H9 (cell line): Measurements from ENCODE around the gene SKP2. TPM values are rescaled to one million over a fixed set of nuclear protein-coding genes. Genes with fewer than 3 reads are reported as not detected.

Experiments
- DNase-seq: peaks from one replicate; pipeline ENCODE4 v3.0.0-alpha.2; 2017
- H2AFZ ChIP-seq: one replicate; pipeline ENCODE4 v1.6.1; 2013; ENCODE audit warnings: mild to moderate bottlenecking, low read length, control low read depth, moderate library complexity
- H2AK5ac ChIP-seq: 2 replicates; pipeline ENCODE4 v1.6.1; 2013; ENCODE audit warnings: low read length, control low read depth, mixed read lengths; ENCODE audit not compliant: insufficient read length
- H2BK120ac ChIP-seq: one replicate; pipeline ENCODE4 v1.6.1; 2013; ENCODE audit warnings: low read depth, mild to moderate bottlenecking, low read length, control low read depth, inconsistent platforms; ENCODE audit not compliant: poor library complexity, severe bottlenecking
- H2BK12ac ChIP-seq: 2 replicates; pipeline ENCODE4 v1.6.1; 2013; ENCODE audit warnings: low read length, control low read depth, mixed read lengths, low read depth; ENCODE audit not compliant: insufficient read length
- H2BK15ac ChIP-seq: 2 replicates; pipeline ENCODE4 v1.6.1; 2013; ENCODE audit warnings: low read depth, low read length, control low read depth
- H2BK20ac ChIP-seq: one replicate; pipeline ENCODE4 v1.6.1; 2013; ENCODE audit warnings: low read depth, mild to moderate bottlenecking, low read length, control low read depth, inconsistent platforms; ENCODE audit not compliant: poor library complexity, severe bottlenecking
- H2BK5ac ChIP-seq: 2 replicates; pipeline ENCODE4 v1.6.1; 2013; ENCODE audit warnings: low read length, control low read depth, mixed read lengths; ENCODE audit not compliant: insufficient read length
- H3K14ac ChIP-seq: 2 replicates; pipeline ENCODE4 v1.6.1; 2013; ENCODE audit warnings: low read length, control low read depth; ENCODE audit not compliant: insufficient read depth
- H3K18ac ChIP-seq: 2 replicates; pipeline ENCODE4 v1.6.1; 2013; ENCODE audit warnings: low read depth, mild to moderate bottlenecking, mixed read lengths, low read length, control low read depth; ENCODE audit not compliant: insufficient read length
- H3K23ac ChIP-seq: 2 replicates; pipeline ENCODE4 v1.6.1; 2013; ENCODE audit warnings: low read length, control low read depth, mixed read lengths, low read depth; ENCODE audit not compliant: insufficient read length
- H3K23me2 ChIP-seq: 2 replicates; pipeline ENCODE4 v1.6.1; 2013; ENCODE audit warnings: low read depth, mild to moderate bottlenecking, mixed read lengths, low read length, control low read depth; ENCODE audit not compliant: insufficient read length, poor library complexity, severe bottlenecking
- H3K27ac ChIP-seq: 2 replicates; pipeline ENCODE4 v1.5.1; 2013; ENCODE audit warnings: low read length, control low read depth, mixed read lengths, low read depth; ENCODE audit not compliant: insufficient read length
- H3K27me3 ChIP-seq: 2 replicates; pipeline ENCODE4 v1.6.1; 2013; ENCODE audit warnings: low read length, control low read depth, inconsistent platforms; ENCODE audit not compliant: insufficient read depth
- H3K4ac ChIP-seq: 2 replicates; pipeline ENCODE4 v1.6.1; 2013; ENCODE audit warnings: low read depth, mild to moderate bottlenecking, control low read depth, inconsistent platforms, low read length, moderate library complexity
- H3K4me1 ChIP-seq: 2 replicates; pipeline ENCODE4 v1.6.1; 2013; ENCODE audit warnings: low read length, control low read depth, inconsistent platforms; ENCODE audit not compliant: insufficient read depth
- H3K4me2 ChIP-seq: 2 replicates; pipeline ENCODE4 v1.6.1; 2013; ENCODE audit warnings: low read length, control low read depth, mixed read lengths; ENCODE audit not compliant: insufficient read length, insufficient read depth
- H3K56ac ChIP-seq: 2 replicates; pipeline ENCODE4 v1.6.1; 2013; ENCODE audit warnings: low read depth, mild to moderate bottlenecking, mixed read lengths, low read length, control low read depth; ENCODE audit not compliant: insufficient read length
- H3K79me1 ChIP-seq: 2 replicates; pipeline ENCODE4 v1.6.1; 2013; ENCODE audit warnings: low read depth, mild to moderate bottlenecking, moderate library complexity, low read length, control low read depth, inconsistent platforms; ENCODE audit not compliant: insufficient read depth, poor library complexity, severe bottlenecking
- H3K79me2 ChIP-seq: 2 replicates; pipeline ENCODE4 v1.6.1; 2013; ENCODE audit warnings: low read length, control low read depth, inconsistent platforms; ENCODE audit not compliant: insufficient read depth
- H3K9ac ChIP-seq: 2 replicates; pipeline ENCODE4 v1.6.1; 2013; ENCODE audit warnings: low read length, control low read depth, mixed read lengths; ENCODE audit not compliant: insufficient read length; ENCODE audit errors: extremely low read depth
- H3K9me3 ChIP-seq: one replicate; pipeline ENCODE4 v1.6.1; 2013; ENCODE audit warnings: low read depth, low read length, inconsistent platforms; ENCODE audit not compliant: control insufficient read depth
- H3T11ph ChIP-seq: one replicate; pipeline ENCODE4 v1.6.1; 2013; ENCODE audit warnings: mild to moderate bottlenecking, low read length, control low read depth, inconsistent platforms
- H4K20me1 ChIP-seq: one replicate; pipeline ENCODE4 v1.6.1; 2013; ENCODE audit not compliant: control insufficient read depth, insufficient read length, insufficient read depth
- H4K5ac ChIP-seq: 2 replicates; pipeline ENCODE4 v1.6.1; 2013; ENCODE audit warnings: low read depth, mild to moderate bottlenecking, mixed read lengths, low read length, control low read depth; ENCODE audit not compliant: insufficient read length
- H4K8ac ChIP-seq: replicated peaks from 2 replicates; pipeline ENCODE4 v1.6.1; 2013; ENCODE audit warnings: low read length, control low read depth, mixed read lengths, low read depth; ENCODE audit not compliant: insufficient read length
- H4K91ac ChIP-seq: 2 replicates; pipeline ENCODE4 v1.6.1; 2013; ENCODE audit warnings: low read depth, mild to moderate bottlenecking, moderate library complexity, mixed read lengths, low read length, control low read depth; ENCODE audit not compliant: insufficient read length
- H3K27ac Mint-ChIP-seq, 3 experiments: 2 replicates in 2 of 3; 3 replicates in 1 of 3; pipeline ENCODE4 v1.8.0; 2020 to 2021; ENCODE audit warnings: mixed read lengths in 3 of 3, mild to moderate bottlenecking in 1 of 3, moderate library complexity in 1 of 3
- H3K27me3 Mint-ChIP-seq: 2 replicates; pipeline ENCODE4 v1.8.0; 2021; ENCODE audit warnings: low read depth, mild to moderate bottlenecking, moderate library complexity, mixed read lengths
- H3K36me3 Mint-ChIP-seq, 3 experiments: 2 replicates in 2 of 3; 3 replicates in 1 of 3; pipeline ENCODE4 v1.8.0; 2020 to 2021; ENCODE audit warnings: low read depth in 3 of 3, mixed read lengths in 3 of 3; ENCODE audit not compliant: insufficient read depth in 1 of 3
- H3K4me1 Mint-ChIP-seq, 2 experiments: 2 replicates each; pipeline ENCODE4 v1.8.0; 2020; ENCODE audit warnings: mixed read lengths in 2 of 2
- H3K4me3 Mint-ChIP-seq, 2 experiments: 2 replicates in 1 of 2; 3 replicates in 1 of 2; pipeline ENCODE4 v1.8.0; 2020 to 2021; ENCODE audit warnings: mild to moderate bottlenecking in 2 of 2, mixed read lengths in 2 of 2, moderate library complexity in 1 of 2
- H3K9me3 Mint-ChIP-seq, 2 experiments: 2 replicates in 1 of 2; 3 replicates in 1 of 2; pipeline ENCODE4 v1.8.0; 2020; ENCODE audit warnings: mild to moderate bottlenecking in 2 of 2, mixed read lengths in 2 of 2, moderate library complexity in 1 of 2
- WGBS: extraction: QIAGEN DNeasy Blood & Tissue Kit; methylation state at CpG from one replicate; pipeline ENCODE4 v1.1.7; 2013; ENCODE audit warnings: missing lambda C conversion rate, low lambda C conversion rate, mixed read lengths; ENCODE audit not compliant: insufficient read length; ENCODE audit errors: extremely low coverage; 5-methylcytosine and 5-hydroxymethylcytosine counted together
- total RNA-seq: library from RNA; stranded (reverse); gene quantifications from 2 replicates; pipeline ENCODE4 v1.2.1, GENCODE V29; 2021
- TF ChIP-seq, protein P1 (sequence below): fragments of 200-600 bp; sonication (generic); conservative IDR thresholded peaks from 3 replicates; pipeline ENCODE4 v1.8.0; 2021; ENCODE audit warnings: antibody characterized with exemption, mild to moderate bottlenecking

SKP2 gene
- total RNA-seq, 1 experiment from 2014 or later: 103 TPM

DNA sequence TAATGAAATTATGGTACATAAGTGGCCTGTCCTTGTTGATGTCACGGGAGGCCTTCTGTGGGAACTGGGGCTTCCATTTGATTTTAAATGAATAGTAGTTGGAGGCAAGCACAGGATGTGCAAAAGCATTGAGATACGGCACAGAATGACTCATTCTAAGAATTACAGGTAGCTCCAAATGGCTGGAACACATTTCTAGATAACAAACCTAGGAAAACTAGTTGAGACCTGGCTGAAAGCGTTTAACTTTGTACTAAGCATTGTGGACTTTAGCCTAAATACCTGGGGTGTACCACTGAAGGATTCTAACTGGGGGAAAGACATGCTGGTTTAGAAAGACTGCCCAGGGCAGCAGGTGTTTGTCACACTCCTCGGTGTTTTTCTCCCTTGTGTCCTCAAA is 9.4 kb downstream of the SKP2 start:
- Histone ChIP-seq H3K27ac (no peak overlapping the region), H3K4ac (no peak overlapping the region), H2BK120ac (no peak overlapping the region), H4K20me1 (no peaks in the 10 kb centered on the region), H3T11ph (no peak overlapping the region), H3K79me2 (0 out of 2 replicates have a peak, but pooled peaks cover 2% of the 10 kb centered on the region), H3K18ac (no peak overlapping the region), H3K9me3 (no peaks in the 10 kb centered on the region), H4K5ac (no peak overlapping the region), H3K56ac (no peak overlapping the region), H2AK5ac (no peak overlapping the region), H3K79me1 (peaks cover 10% of the 10 kb centered on the region), H3K4me2 (no peak overlapping the region), H2AFZ (no peak overlapping the region), H2BK20ac (no peak overlapping the region), H2BK12ac (no peak overlapping the region), H4K8ac (no peak overlapping the region), H3K4me1 (no peaks in the 10 kb centered on the region), H3K23me2 (no peaks in the 10 kb centered on the region), H4K91ac (no peak overlapping the region), H2BK15ac (no peak overlapping the region), H3K14ac (no peak overlapping the region), H3K9ac (no peak overlapping the region), H3K27me3 (no peaks in the 10 kb centered on the region), H3K23ac (no peak overlapping the region), H2BK5ac (no peak overlapping the region)
- peaks cover 0 to 4% of the 10 kb centered on the region in 2 experiments; a peak in 1 of 4 replicates for H3K4me1 Mint-ChIP-seq
- no peaks in the 10 kb centered on the region for H3K9me3 Mint-ChIP-seq
- no peak overlapping the region for H3K4me3 Mint-ChIP-seq
- WGBS: no CpG with 5 or more reads among the region's 4 CpGs
- H3K36me3 Mint-ChIP-seq: peaks cover 44 to 77% (median 70%) of the 10 kb centered on the region in 3 experiments; a peak in 6 of 7 replicates
- TF ChIP-seq, protein P1, sequence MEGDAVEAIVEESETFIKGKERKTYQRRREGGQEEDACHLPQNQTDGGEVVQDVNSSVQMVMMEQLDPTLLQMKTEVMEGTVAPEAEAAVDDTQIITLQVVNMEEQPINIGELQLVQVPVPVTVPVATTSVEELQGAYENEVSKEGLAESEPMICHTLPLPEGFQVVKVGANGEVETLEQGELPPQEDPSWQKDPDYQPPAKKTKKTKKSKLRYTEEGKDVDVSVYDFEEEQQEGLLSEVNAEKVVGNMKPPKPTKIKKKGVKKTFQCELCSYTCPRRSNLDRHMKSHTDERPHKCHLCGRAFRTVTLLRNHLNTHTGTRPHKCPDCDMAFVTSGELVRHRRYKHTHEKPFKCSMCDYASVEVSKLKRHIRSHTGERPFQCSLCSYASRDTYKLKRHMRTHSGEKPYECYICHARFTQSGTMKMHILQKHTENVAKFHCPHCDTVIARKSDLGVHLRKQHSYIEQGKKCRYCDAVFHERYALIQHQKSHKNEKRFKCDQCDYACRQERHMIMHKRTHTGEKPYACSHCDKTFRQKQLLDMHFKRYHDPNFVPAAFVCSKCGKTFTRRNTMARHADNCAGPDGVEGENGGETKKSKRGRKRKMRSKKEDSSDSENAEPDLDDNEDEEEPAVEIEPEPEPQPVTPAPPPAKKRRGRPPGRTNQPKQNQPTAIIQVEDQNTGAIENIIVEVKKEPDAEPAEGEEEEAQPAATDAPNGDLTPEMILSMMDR: no peak
- H3K27me3 Mint-ChIP-seq: no peaks in the 10 kb centered on the region
- DNase-seq: no peak
- no peak overlapping the region for H3K27ac Mint-ChIP-seq
